Epithelial cell of esophagus (primary cell): ENCODE results near the gene ASMTL.
"Not testable (repeated sequence)": the region's sequence is repeated elsewhere in the genome, so short reads cannot be mapped to it uniquely, and the experiment has no call there.

Experiments
- DNase-seq: peaks from one replicate; pipeline ENCODE4 v3.0.0; 2010; ENCODE audit warnings: low read depth
- H3K4me3 ChIP-seq: 2 replicates; pipeline ENCODE4 v1.5.1; 2011; ENCODE audit warnings: mild to moderate bottlenecking, low read length, control low read depth
- TF ChIP-seq, protein P1 (sequence below): IDR thresholded peaks from 2 replicates; pipeline ENCODE4 v1.5.1; 2011; ENCODE audit warnings: low read depth, mild to moderate bottlenecking, low read length, control low read depth, inconsistent platforms; ENCODE audit not compliant: insufficient read depth; ENCODE audit errors: missing control alignments

The ASMTL gene

DNA sequence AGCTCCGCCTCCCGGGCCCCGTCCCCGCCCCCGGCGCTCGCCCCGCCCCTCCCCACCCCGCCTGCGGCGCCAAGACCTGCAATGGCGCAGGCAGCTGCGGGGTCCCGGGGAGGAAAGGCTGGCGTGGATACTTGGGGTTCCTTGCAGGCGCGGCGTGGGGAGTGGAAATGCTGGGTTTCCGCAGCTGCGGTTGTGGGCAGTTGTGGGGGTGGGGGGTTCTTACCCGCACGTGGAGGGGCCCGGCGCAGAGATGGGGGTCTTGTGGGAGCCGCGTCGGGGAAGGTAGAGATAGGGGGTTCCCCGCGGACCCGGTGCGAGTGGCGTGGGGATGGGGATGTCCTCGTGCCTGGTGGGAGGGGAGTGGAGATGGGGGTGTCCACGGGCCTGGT is 680 bp upstream of the ASMTL start:
- TF ChIP-seq, protein P1, sequence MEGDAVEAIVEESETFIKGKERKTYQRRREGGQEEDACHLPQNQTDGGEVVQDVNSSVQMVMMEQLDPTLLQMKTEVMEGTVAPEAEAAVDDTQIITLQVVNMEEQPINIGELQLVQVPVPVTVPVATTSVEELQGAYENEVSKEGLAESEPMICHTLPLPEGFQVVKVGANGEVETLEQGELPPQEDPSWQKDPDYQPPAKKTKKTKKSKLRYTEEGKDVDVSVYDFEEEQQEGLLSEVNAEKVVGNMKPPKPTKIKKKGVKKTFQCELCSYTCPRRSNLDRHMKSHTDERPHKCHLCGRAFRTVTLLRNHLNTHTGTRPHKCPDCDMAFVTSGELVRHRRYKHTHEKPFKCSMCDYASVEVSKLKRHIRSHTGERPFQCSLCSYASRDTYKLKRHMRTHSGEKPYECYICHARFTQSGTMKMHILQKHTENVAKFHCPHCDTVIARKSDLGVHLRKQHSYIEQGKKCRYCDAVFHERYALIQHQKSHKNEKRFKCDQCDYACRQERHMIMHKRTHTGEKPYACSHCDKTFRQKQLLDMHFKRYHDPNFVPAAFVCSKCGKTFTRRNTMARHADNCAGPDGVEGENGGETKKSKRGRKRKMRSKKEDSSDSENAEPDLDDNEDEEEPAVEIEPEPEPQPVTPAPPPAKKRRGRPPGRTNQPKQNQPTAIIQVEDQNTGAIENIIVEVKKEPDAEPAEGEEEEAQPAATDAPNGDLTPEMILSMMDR: no peak
- DNase-seq: no peak
- peak overlapping the region; percentile 66 for H3K4me3 ChIP-seq

DNA sequence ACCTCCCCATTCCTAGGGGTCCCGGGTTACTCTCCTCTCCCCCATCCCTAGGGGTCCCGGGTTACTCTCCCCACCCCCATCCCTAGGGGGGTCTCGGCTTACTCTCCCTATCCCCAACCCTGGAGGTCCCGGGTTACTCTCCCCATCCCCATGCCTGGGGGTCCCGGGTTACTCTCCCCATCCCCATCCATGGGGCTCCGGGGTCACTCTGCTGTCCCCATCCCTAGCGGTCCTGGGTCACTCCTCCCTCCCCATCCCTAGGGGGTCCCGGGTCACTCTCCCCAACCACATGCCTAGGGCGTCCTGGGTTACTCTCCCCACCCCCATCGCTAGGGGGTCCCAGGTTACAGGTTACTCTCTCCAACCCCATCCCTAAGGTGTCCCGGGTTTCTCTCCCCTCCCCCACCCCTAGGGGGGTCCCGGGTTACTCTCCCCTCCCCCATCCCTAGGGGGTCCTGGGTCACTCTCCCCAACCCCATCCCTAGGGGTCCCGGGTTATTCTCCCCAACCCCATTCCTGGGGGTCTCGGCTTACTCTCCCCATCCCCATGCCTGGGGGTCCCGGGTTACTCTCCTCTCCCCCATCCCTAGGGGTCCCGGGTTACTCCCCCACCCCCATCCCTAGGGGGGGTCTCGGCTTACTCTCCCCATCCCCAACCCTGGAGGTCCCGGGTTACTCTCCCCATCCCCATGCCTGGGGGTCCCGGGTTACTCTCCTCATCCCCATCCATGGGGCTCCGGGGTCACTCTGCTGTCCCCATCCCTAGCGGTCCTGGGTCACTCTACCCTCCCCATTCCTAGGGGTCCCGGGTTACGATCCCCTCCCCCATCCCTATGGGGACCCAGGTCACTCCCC is 821 bp downstream of the ASMTL start:
- TF ChIP-seq, protein P1: no peak
- H3K4me3 ChIP-seq: peak overlapping the region; percentile 90
- DNase-seq: no peak

DNA sequence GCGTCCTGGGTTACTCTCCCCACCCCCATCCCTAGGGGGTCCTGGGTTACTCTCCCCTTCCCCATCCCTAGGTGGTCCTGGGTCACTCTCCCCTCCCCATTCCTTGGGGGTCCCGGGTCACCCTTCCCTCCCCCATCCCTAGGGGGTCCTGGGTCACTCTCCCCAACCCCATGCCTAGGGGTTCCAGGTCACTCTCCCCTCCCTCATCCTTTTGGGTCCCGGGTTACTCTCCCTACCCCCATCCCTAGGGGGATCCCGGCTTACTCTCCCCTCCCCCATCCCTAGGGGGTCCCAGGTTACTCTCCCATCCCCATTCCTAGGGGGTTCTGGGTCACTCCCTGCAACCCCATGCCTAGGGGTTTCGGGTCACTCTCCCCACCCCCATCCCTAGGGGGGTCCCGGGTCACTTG is 1.5 kb downstream of the ASMTL start:
- DNase-seq: no peak
- no peak overlapping the region for H3K4me3 ChIP-seq
- TF ChIP-seq, protein P1: no peak

DNA sequence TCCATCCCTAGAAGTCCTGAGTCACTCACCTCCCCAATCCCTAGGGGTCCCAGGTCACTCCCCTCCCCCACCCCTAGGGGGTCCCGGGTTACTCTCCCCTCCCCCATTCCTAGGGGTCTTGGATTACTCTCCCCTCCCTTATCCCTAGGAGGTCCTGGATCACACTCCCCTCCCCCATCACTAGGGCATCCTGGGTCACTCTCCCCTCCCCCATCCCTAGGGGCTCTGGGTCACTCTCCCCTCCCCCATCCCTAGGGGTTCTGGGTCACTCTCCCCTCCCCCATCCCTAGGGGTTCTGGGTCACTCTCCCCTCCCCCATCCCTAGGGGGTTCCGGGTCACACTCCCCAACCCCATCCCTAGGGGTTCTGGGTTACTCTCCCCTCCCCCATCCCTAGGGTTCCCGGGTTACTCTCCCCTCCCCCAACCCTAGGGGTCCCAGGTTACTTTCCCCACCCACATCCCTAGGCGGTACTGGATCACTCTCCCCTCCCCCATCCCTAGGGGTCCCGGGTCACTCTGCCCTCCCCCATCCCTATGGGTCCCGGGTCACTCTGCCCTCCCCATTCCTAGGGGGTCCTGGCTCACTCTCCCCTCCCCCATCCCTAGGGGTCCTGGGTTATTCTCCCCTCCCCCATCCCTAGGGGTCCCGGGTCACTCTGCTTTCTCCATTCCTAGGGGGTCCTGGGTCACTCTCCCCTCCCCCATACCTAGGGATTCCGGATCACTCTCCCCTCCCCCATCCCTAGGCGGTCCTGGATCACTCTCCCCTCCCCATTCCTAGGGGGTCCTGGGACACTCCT is 2.1 kb downstream of the ASMTL start:
- no peak overlapping the region for H3K4me3 ChIP-seq
- no peak for DNase-seq
- TF ChIP-seq, protein P1: no peak

DNA sequence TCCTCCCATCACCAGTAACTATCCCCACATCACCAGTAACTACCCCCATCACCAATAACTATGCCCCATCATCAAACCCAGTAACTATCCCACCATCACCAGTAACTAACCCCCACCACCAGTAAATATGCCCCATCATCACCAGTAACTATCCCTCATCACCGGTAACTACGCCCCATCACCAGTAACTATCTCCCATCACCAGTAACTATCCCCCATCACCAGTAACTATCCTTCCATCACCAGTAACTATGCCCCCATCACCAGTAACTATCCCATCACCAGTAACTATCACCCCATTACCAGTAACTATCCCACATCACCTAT is 2.9 kb downstream of the ASMTL start:
- TF ChIP-seq, protein P1: no peak
- no peak for DNase-seq
- no peak overlapping the region for H3K4me3 ChIP-seq

DNA sequence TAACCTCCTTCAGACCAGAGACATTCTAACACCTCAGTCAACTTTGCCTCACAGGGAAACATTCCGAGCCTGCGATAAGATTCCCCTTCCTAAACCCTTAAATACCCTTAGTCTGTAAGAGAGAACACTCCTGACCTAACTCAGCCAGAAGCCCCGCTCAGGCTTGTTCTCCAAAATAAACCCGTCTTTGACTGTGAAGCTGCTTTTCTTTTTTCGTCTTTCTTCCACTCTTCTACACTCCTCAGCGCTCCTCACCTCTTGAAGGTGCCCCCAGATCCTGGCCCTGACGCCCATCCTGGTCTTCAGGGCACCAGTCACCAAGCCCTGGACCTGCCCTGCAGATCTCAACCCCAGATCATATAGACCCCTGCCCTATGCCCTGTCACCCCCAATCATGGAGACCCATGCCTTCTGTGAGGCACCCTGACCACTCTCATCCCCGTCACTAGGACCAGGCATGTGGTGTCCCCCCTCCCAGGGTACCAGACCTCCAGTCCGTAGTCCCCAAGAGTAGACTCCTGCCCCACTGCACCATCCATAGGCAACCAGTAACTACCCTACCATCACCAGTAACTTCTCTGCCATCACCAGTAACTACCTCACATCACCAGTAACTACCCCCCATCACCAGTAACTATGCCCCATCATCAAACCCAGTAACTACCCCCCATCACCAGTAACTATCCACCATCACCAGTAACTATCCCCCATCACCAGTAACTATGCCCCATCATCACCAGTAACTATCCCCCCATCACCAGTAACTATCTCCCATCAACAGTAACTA is 3.5 kb downstream of the ASMTL start:
- no peak for DNase-seq
- no peak overlapping the region for H3K4me3 ChIP-seq
- TF ChIP-seq, protein P1: no peak

DNA sequence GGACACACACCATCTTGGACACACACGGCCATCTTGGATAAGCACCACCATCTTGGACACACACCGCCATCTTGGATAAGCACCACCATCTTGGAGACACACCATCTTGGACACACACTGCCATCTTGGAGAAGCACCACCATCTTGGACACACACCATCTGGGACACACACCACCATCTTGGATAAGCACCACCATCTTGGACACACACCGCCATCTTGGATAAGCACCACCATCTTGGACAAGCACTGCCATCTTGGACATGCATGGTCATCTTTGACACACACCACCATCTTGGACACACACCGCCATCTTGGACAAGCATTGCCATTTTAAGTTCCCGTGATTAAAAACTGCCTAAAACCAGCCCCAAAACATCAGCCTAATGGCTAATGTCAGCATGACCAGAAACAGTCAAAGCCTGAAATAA is 4.1 kb downstream of the ASMTL start:
- H3K4me3 ChIP-seq, DNase-seq: not testable (repeated sequence)

DNA sequence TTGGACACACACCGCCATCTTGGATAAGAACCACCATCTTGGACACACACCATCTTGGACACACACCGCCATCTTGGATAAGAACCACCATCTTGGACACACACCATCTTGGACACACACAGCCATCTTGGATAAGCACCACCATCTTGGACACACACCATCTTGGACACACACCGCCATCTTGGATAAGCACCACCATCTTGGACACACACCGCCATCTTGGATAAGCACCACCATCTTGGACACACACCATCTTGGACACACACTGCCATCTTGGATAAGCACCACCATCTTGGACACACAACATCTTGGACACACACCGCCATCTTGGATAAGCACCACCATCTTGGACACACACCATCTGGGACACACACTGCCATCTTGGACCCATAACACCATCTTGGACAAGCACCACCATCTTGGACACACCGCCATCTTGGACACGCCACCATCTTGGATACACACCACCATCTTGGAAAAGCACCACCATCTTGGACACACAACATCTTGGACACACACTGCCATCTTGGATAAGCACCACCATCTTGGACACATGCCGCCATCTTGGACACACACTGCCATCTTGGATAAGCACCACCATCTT is 4.6 kb downstream of the ASMTL start:
- DNase-seq, H3K4me3 ChIP-seq: not testable (repeated sequence)

DNA sequence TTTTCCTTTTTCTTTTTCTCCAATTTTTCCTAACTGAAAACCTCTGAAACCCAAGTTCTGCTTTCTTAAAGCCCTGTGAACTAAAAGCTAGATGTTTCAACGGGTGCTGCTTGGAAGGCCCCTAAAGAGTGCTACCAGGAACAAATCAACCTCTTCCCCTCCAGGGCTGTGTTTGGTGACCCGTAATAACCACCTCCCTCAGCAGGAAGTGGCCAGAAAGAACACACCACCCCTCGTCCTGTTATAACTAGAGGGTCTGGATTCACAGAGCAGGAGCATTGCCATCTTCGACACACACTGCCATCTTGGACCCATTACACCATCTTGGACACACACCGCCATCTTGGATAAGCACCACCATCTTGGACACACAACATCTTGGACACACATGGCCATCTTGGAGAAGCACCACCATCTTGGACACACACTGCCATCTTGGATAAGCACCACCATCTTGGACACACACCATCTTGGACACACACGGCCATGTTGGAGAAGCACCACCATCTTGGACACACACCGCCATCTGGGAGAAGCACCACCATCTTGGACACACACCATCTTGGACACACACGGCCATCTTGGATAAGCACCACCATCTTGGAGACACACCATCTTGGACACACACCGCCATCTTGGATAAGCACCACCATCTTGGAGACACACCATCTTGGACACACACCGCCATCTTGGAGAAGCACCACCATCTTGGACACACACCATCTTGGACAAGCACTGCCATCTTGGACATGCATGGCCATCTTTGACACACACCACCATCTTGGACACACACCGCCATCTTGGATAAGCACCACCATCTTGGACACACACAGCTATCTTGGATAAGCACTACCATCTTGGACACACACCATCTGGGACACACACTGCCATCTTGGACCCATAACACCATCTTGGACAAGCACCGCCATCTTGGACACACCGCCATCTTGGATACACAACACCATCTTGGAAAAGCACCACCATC is 5.4 kb downstream of the ASMTL start:
- DNase-seq, H3K4me3 ChIP-seq: not testable (repeated sequence)
